ENCODE results near the gene AGAP1. TPM values are rescaled to one million over a fixed set of nuclear protein-coding genes. Genes with fewer than 3 reads are reported as not detected.

The AGAP1 gene
- polyA plus RNA-seq, 2 of the 4 experiments (the other 2 are of a cell fraction), result 20.2 to 21.9 TPM

GRCh38 chr2:235883675-235884074 is 389.8 kb downstream of the AGAP1 start:
- CTCF ChIA-PET, result no interaction called here
- 90% methylated on average over 3 of the region's 3 CpGs for WGBS (ENCODE audit: missing lambda C conversion rate)
- no peak for FAIRE-seq

GRCh38 chr2:235889302-235889630 is 395.4 kb downstream of the AGAP1 start:
- ChIA-PET CTCF (interaction anchor here (0.8 to 1.2 kb wide), 4 partner anchors 10 to 24 kb away, joined by 3 to 7 read pairs (median 4); no protein-coding TSS in a partner anchor), POLR2A (no interaction called here)
- WGBS (ENCODE audit: missing lambda C conversion rate), result 93% methylated on average over 5 of the region's 5 CpGs
- FAIRE-seq, result no peak
- Histone ChIP-seq H3K4me2 (no peak overlapping the region), H3K4me1 (no peaks in the 10 kb centered on the region), H3K9me3 (no peaks in the 10 kb centered on the region), H3K4me3 (no peak overlapping the region), H3K27ac (no peak overlapping the region)
- ATAC-seq, result no peak
- no peak for DNase-seq (ENCODE audit: low read depth in 1 of 2, low spot score in 1 of 2)
- TF ChIP-seq CBX2 (IDR thresholded peaks at IDR 0.05; ENCODE audit: borderline replicate concordance, low read depth) (no peak), TFCP2L1 (CRISPR knock-in tag; IDR thresholded peaks at IDR 0.05) (no peak), ZFP36 (IDR thresholded peaks at IDR 0.05; ENCODE audit: borderline replicate concordance, partially characterized antibody) (no peak), ZSCAN20 (CRISPR knock-in tag; IDR thresholded peaks at IDR 0.05) (no peak), FOSB (CRISPR knock-in tag; IDR thresholded peaks at IDR 0.05) (no peak), SREBF2 (IDR thresholded peaks at IDR 0.05) (no peak), HOXA7 (CRISPR knock-in tag; IDR thresholded peaks at IDR 0.05) (no peak), HMGXB4 (CRISPR knock-in tag; IDR thresholded peaks at IDR 0.05; ENCODE audit: borderline replicate concordance) (no peak), ZC3H11A (IDR thresholded peaks at IDR 0.05) (no peak), HDAC2 (IDR thresholded peaks at IDR 0.05) (no peak)

More at GRCh38 chr2:235883675-235884074, 389.8 kb downstream of the AGAP1 start:
- Histone ChIP-seq H3K9me3 (no peaks in the 10 kb centered on the region), H3K4me3 (no peak overlapping the region), H3K4me1 (no peaks in the 10 kb centered on the region; the same call in 2 of the 3 replicates), H3K27ac (no peak overlapping the region), H3K4me2 (no peak overlapping the region)
- no peak for TF ChIP-seq POLR2A (IDR thresholded peaks at IDR 0.05; ENCODE audit: low read length)
- no peak for TF ChIP-seq JUNB (IDR thresholded peaks at IDR 0.05)
- TF ChIP-seq MAFK (IDR thresholded peaks at IDR 0.05; ENCODE audit: partially characterized antibody), result peak; percentile 88
- TF ChIP-seq NFE2L2 (conservative IDR thresholded peaks at IDR 0.05; ENCODE audit: low read length), result peak; percentile 75
- no peak for TF ChIP-seq MAZ (IDR thresholded peaks at IDR 0.05; ENCODE audit: borderline replicate concordance, low read depth, low read length)
- ATAC-seq, result no peak
- DNase-seq (ENCODE audit: low read depth in 1 of 2, low spot score in 1 of 2), result no peak
- POLR2A ChIA-PET, result no interaction called here

DNA sequence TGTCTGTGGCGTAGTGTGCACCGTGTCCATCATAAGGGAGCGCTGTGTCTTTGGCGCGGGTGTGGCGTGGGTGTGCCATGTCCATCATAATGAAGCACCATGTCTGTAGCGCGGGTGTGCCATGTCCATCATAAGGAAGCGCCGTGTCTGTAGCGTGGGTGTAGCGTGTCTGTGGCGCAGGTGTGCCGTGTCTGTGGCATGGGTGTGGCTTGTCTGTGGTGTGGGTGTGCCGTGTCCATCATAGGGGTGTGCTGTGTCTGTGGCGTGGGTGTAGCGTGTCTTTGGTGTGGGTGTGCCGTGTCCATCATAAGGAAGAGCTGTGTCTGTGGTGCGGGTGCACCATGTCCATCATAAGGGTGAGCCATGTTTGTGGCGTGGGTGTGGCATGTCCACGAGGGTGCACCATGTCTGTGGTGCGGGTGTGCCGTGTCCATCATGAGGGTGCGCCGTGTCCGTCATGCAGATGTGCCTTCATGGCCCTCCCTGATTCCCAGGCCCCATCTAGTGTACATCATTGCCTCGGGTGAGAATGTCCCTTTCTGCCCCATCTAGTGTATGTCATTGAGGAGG is 399.4 kb downstream of the AGAP1 start:
- POLR2A ChIA-PET, result no interaction called here
- no peak for TF ChIP-seq RFX5 (IDR thresholded peaks at IDR 0.05)
- TF ChIP-seq CBX2 (IDR thresholded peaks at IDR 0.05; ENCODE audit: borderline replicate concordance, low read depth), result no peak
- TF ChIP-seq POLR2A (IDR thresholded peaks at IDR 0.05; ENCODE audit: low read length), result 0 out of 2 replicates have a peak, but pooled peaks have one; percentile 10
- TF ChIP-seq MAX (IDR thresholded peaks at IDR 0.05), result no peak
- DNase-seq (ENCODE audit: low read depth in 1 of 2, low spot score in 1 of 2) (no peak), ATAC-seq (no peak), FAIRE-seq (no peak)
- H3K4me1 ChIP-seq, result no peaks in the 10 kb centered on the region
- H3K4me2 ChIP-seq, result no peak overlapping the region
- no peaks in the 10 kb centered on the region for H3K9me3 ChIP-seq
- H3K27ac ChIP-seq, result no peak overlapping the region
- CTCF ChIA-PET, result no interaction called here
- no peak overlapping the region for H3K4me3 ChIP-seq
- 96% methylated on average over 21 of the region's 27 CpGs for WGBS (ENCODE audit: missing lambda C conversion rate)

- DNase-seq (ENCODE audit: low read depth in 1 of 2, low spot score in 1 of 2) (no peak), FAIRE-seq (no peak), ATAC-seq (no peak)
- Histone ChIP-seq H3K4me1 (no peaks in the 10 kb centered on the region), H3K27ac (no peak overlapping the region), H3K4me3 (no peak overlapping the region), H3K4me2 (no peak overlapping the region), H3K9me3 (no peaks in the 10 kb centered on the region)
- WGBS (ENCODE audit: missing lambda C conversion rate), result 92% methylated on average over 10 of the region's 10 CpGs
- ChIA-PET CTCF (no interaction called here), POLR2A (no interaction called here)
- TF ChIP-seq CEBPB (IDR thresholded peaks at IDR 0.05) (no peak), PHF8 (IDR thresholded peaks at IDR 0.05; ENCODE audit: borderline replicate concordance, low read depth) (no peak), KDM5A (IDR thresholded peaks at IDR 0.05) (no peak), FOXS1 (CRISPR knock-in tag; IDR thresholded peaks at IDR 0.05) (no peak), HEYL (CRISPR knock-in tag; IDR thresholded peaks at IDR 0.05) (no peak), HOXB13 (CRISPR knock-in tag; IDR thresholded peaks at IDR 0.05; ENCODE audit: low read depth) (no peak), RARB (CRISPR knock-in tag; IDR thresholded peaks at IDR 0.05) (no peak)
Observed at GRCh38 chr2:235894839-235895238, 401.0 kb downstream of the AGAP1 start.

Measured in A549 (cell line).